ENCODE data around the gene RHBDD3. TPM values are rescaled to one million over a fixed set of nuclear protein-coding genes. Genes with fewer than 3 reads are reported as not detected.
A peak's percentile ranks its signal among the peaks of the same experiment; 100 is the strongest.

The RHBDD3 gene
- total RNA-seq, 1 donor from 2014 or later, result 59.2 TPM

DNA sequence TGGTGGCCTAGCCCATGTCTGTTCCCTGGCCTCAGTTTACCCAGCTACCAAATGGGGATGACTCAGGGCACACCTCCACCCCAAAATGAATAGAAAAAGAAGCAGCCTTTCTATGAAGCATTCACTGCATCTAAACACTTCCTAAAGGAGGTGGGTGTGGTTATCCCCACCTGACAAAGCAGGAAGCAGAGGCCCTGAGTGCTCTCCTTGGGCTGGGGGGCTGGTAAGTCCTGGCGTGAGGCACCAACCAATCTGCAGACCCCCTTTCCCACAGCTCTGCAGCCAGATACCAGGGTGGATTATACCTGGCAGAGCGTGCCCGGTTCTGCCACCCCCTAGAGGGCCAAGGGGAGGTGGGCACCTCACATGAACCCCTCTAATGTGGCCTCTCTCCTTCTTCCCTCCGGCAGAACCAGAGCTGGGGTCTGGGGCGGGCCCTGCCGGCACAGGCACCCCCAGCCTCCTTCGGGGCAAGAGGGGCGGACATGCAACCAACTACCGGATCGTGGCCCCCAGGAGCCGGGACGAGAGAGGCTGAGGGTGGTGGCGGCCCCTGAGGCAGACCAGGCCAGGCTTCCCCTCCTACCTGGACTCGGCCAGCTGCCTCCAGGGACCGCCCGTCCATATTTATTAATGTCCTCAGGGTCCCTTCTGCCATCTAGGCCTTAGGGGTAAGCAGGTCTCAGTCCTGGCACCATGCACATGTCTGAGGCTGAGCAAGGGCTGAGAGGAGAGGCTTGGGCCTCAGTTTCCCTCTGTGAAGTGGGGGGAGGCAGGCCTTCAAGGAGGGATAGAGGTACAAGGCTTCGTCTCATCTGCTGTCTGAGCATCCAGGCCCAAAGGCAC lies 9.2 kb downstream of the RHBDD3 start:
- no peak for DNase-seq (ENCODE audit: extremely low spot score, unreplicated experiment)
- Mint-ChIP-seq H3K4me3 (no peak overlapping the region), H3K27me3 (no peaks in the 10 kb centered on the region), H3K36me3 (no peaks in the 10 kb centered on the region), H3K4me1 (ENCODE audit: unreplicated experiment) (no peaks in the 10 kb centered on the region), H3K9me3 (no peaks in the 10 kb centered on the region), H3K27ac (peak overlapping the region; percentile 6)
- TF ChIP-seq, protein P1, sequence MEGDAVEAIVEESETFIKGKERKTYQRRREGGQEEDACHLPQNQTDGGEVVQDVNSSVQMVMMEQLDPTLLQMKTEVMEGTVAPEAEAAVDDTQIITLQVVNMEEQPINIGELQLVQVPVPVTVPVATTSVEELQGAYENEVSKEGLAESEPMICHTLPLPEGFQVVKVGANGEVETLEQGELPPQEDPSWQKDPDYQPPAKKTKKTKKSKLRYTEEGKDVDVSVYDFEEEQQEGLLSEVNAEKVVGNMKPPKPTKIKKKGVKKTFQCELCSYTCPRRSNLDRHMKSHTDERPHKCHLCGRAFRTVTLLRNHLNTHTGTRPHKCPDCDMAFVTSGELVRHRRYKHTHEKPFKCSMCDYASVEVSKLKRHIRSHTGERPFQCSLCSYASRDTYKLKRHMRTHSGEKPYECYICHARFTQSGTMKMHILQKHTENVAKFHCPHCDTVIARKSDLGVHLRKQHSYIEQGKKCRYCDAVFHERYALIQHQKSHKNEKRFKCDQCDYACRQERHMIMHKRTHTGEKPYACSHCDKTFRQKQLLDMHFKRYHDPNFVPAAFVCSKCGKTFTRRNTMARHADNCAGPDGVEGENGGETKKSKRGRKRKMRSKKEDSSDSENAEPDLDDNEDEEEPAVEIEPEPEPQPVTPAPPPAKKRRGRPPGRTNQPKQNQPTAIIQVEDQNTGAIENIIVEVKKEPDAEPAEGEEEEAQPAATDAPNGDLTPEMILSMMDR (conservative IDR thresholded peaks at IDR 0.05), result no peak

DNA sequence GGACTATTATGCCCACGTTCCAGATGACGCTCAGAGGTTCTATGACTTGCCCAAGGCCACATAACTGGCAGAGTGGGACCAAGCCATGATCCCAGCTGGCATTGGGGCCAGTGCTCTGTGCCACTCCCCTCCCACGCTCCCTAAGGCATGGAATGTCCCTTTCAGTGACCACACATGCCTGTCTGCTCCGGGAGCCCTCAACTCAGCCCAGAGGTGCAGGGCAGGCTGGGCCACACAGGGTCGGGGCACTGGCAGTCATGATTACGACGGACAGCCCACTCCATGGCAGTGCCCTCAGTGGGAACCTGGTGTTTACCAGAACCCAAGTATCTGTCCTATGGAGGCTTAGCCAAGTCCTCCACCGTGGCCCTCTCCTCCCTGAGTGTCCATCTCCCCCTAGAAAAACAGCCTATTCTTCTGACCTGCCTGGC lies 10.0 kb downstream of the RHBDD3 start:
- H3K27me3 Mint-ChIP-seq, result no peaks in the 10 kb centered on the region

DNA sequence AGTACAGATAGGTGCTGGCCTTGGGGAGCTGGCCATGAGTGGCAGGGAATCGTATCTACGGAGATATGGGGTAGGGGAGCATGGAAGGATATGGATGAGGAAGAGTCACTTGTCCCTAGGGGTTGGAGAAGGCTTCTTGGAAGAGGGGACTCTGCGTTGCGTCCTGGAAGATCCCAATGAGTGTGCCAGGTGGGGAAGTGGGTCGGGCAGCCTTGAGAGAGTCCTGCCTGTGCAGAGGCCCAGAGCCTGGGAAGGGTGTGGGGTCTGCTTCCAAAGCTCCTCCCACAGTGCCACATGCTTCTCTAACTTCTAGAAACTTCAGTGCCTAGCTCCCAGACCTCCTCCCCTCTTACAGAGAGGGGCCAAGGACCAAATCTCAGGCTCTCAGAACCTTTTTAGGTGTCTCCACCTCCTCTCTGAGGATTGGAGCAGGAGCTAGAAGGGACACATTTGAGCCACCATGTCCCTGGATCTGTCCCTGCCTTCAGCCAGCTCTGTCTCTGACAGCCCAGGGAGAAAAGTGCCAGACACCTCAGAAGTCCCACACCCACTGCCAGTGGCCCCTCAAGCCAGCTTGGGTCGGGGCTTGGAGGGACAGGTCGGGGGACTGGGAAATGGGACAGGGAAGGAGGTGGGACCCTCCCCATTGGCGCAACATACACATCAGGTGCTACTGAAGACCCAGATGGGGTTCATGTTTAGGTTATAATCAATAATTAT lies 11.0 kb downstream of the RHBDD3 start:
- H3K27ac Mint-ChIP-seq, result no peak overlapping the region

More for the DNA sequence above, 10.0 kb downstream of the RHBDD3 start:
- H3K4me1 Mint-ChIP-seq (ENCODE audit: unreplicated experiment), result no peaks in the 10 kb centered on the region
- no peak for DNase-seq (ENCODE audit: extremely low spot score, unreplicated experiment)
- H3K9me3 Mint-ChIP-seq, result no peaks in the 10 kb centered on the region
- H3K4me3 Mint-ChIP-seq, result no peak overlapping the region
- no peaks in the 10 kb centered on the region for H3K36me3 Mint-ChIP-seq
- TF ChIP-seq, protein P1 (conservative IDR thresholded peaks at IDR 0.05), result no peak
- peak overlapping the region; percentile 6 for H3K27ac Mint-ChIP-seq

DNA sequence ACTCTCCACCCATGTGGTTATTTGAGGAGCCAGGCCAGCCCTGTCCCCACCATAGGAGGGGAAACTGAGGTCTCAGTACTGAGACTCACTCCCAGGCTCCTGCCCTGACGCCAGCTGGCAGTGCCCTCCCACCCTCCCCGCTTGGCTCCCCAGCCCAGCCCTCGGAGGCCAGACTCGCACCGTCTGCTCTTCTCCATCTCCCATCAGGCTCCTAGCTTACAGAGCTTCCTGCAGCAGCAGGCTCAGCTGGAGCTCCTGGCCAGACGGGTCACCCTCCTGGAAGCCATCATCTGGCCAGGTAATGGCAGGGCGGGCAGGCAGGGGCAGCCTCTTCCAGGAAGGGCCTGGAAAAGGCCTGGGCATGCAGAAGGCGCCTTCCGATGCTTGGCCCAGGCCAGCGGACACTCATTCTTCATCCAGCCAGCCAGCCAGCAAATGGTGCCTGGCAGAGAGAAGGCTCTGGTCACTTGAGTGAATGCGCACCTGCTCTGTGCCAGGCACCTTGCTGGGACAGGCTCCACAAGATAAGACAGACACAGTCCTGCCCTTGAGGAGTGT lies 12.6 kb downstream of the RHBDD3 start:
- Mint-ChIP-seq H3K27ac (no peak overlapping the region), H3K4me1 (ENCODE audit: unreplicated experiment) (peaks cover 4% of the 10 kb centered on the region), H3K9me3 (no peaks in the 10 kb centered on the region), H3K4me3 (no peak overlapping the region), H3K36me3 (no peaks in the 10 kb centered on the region), H3K27me3 (no peaks in the 10 kb centered on the region)
- no peak for DNase-seq (ENCODE audit: extremely low spot score, unreplicated experiment)
- TF ChIP-seq, protein P1 (conservative IDR thresholded peaks at IDR 0.05), result no peak

More for the DNA sequence above, 11.0 kb downstream of the RHBDD3 start:
- no peak for DNase-seq (ENCODE audit: extremely low spot score, unreplicated experiment)
- no peak overlapping the region for H3K4me3 Mint-ChIP-seq
- H3K36me3 Mint-ChIP-seq, result no peaks in the 10 kb centered on the region
- peaks cover 4% of the 10 kb centered on the region for H3K4me1 Mint-ChIP-seq (ENCODE audit: unreplicated experiment)
- TF ChIP-seq, protein P1 (conservative IDR thresholded peaks at IDR 0.05), result no peak
- no peaks in the 10 kb centered on the region for H3K27me3 Mint-ChIP-seq
- H3K9me3 Mint-ChIP-seq, result no peaks in the 10 kb centered on the region

DNA sequence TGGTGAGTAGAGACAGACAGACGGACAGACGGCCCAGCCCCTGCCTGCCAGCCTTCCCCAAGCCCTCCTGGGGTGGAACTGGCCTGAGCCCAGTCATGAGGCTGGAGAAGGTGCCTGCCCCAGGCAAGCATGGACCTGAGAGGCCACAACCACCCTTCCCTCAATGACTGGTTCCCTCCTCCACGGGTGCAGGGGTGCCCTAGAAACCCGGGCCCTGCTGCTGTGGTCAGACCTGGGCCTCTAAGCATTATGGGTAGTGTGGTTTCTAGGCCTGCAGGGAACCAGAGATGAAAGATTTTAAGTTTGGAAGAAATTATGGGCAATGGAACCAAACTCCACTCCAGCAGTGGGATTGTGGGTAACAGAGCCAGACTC lies 13.5 kb downstream of the RHBDD3 start:
- no peak for DNase-seq (ENCODE audit: extremely low spot score, unreplicated experiment)
- Mint-ChIP-seq H3K27me3 (no peaks in the 10 kb centered on the region), H3K4me3 (no peak overlapping the region), H3K4me1 (ENCODE audit: unreplicated experiment) (peaks cover 4% of the 10 kb centered on the region), H3K36me3 (no peaks in the 10 kb centered on the region), H3K27ac (no peak overlapping the region), H3K9me3 (no peaks in the 10 kb centered on the region)
- TF ChIP-seq, protein P1 (conservative IDR thresholded peaks at IDR 0.05), result no peak

Data from type B pancreatic cell (in vitro differentiated cells).